Measurements from ENCODE around the gene COLQ. TPM values are rescaled to one million over a fixed set of nuclear protein-coding genes. Genes with fewer than 3 reads are reported as not detected.

Gene COLQ
- total RNA-seq, 1 experiment from 2014 or later = 1.9 TPM

GRCh38 chr3:15462451-15462850, 59.1 kb downstream of the COLQ start (continued):
- TF ChIP-seq, protein P1, sequence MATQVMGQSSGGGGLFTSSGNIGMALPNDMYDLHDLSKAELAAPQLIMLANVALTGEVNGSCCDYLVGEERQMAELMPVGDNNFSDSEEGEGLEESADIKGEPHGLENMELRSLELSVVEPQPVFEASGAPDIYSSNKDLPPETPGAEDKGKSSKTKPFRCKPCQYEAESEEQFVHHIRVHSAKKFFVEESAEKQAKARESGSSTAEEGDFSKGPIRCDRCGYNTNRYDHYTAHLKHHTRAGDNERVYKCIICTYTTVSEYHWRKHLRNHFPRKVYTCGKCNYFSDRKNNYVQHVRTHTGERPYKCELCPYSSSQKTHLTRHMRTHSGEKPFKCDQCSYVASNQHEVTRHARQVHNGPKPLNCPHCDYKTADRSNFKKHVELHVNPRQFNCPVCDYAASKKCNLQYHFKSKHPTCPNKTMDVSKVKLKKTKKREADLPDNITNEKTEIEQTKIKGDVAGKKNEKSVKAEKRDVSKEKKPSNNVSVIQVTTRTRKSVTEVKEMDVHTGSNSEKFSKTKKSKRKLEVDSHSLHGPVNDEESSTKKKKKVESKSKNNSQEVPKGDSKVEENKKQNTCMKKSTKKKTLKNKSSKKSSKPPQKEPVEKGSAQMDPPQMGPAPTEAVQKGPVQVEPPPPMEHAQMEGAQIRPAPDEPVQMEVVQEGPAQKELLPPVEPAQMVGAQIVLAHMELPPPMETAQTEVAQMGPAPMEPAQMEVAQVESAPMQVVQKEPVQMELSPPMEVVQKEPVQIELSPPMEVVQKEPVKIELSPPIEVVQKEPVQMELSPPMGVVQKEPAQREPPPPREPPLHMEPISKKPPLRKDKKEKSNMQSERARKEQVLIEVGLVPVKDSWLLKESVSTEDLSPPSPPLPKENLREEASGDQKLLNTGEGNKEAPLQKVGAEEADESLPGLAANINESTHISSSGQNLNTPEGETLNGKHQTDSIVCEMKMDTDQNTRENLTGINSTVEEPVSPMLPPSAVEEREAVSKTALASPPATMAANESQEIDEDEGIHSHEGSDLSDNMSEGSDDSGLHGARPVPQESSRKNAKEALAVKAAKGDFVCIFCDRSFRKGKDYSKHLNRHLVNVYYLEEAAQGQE (IDR thresholded peaks at IDR 0.05; ENCODE audit: low read depth) = no peak
- TF ChIP-seq ZNF274 (IDR thresholded peaks at IDR 0.05; ENCODE audit: low read depth, low read length) = no peak

- Histone ChIP-seq H3K4me2 (ENCODE audit: low read length) (no peak overlapping the region), H3K27me3 (ENCODE audit: insufficient read depth, low read length) (no peaks in the 10 kb centered on the region), H3K4me1 (ENCODE audit: control insufficient read depth in 1 of 2, insufficient read depth in 2 of 2, low read length in 2 of 2) (peaks cover 0 to 13% of the 10 kb centered on the region in 2 experiments; a peak in 2 of 4 replicates), H2AFZ (ENCODE audit: low read depth, low read length, poor library complexity, severe bottlenecking) (no peak overlapping the region), H3K36me3 (ENCODE audit: control insufficient read depth in 1 of 2, insufficient read depth in 2 of 2, low read length in 2 of 2) (no peaks in the 10 kb centered on the region), H3K9ac (ENCODE audit: low read length) (no peak overlapping the region), H3K79me2 (ENCODE audit: insufficient read depth, low read length) (no peaks in the 10 kb centered on the region), H3K9me2 (ENCODE audit: insufficient read depth) (0 out of 2 replicates have a peak, but pooled peaks cover 3% of the 10 kb centered on the region), H3K4me3 (replicated peaks in 1 of 2; ENCODE audit: low read depth in 1 of 2, low read length in 2 of 2) (no peak overlapping the region), H3K9me3 (ENCODE audit: control insufficient read depth in 1 of 2, insufficient read depth in 1 of 2, low read depth in 1 of 2, low read length in 2 of 2) (no peaks in the 10 kb centered on the region), H4K20me1 (ENCODE audit: insufficient read depth) (no peaks in the 10 kb centered on the region), H3K27ac (ENCODE audit: low read depth, low read length) (no peak overlapping the region)
- DNase-seq (ENCODE audit: low read depth, low spot score) (no peak), ATAC-seq (no peak)
- RAD21 ChIA-PET (ENCODE audit: low non-redundant PET in 1 of 2, low total read pairs in 2 of 2, uncharacterized antibody in 2 of 2, unreplicated experiment in 2 of 2) = no interaction called here
- CTCF ChIA-PET = no interaction called here
- POLR2A ChIA-PET = no interaction called here
- TF ChIP-seq, protein P1 (IDR thresholded peaks at IDR 0.05; ENCODE audit: low read depth) = no peak
- no peak for TF ChIP-seq ELF1 (IDR thresholded peaks at IDR 0.05; ENCODE audit: borderline replicate concordance, low read depth)
- TF ChIP-seq CBX3 (IDR thresholded peaks at IDR 0.05; ENCODE audit: low read depth) = no peak
- intact Hi-C loops (cut with micrococcal nuclease) = no loop called here
- no TSS peak for BruUV-seq (replicated peaks)
Measured at GRCh38 chr3:15460891-15461531, 60.5 kb downstream of the COLQ start.
